Stimulated activated CD4-positive, alpha-beta T cell treated with anti-CD3 and anti-CD28 coated beads, Interleukin-1b, Interleukin-23, amount 100 ng/mL, for 24 hours (primary cell): ENCODE data around the gene MORC4.

Experiments
- DNase-seq, 4 experiments: peaks; one replicate each; pipeline ENCODE4 v3.0.0-alpha.2; 2020; ENCODE audit warnings: low read depth in 4 of 4, low spot score in 1 of 4

Gene MORC4

GRCh38 chrX:106952988-106953387, 47.0 kb downstream of the MORC4 start:
- no peak for DNase-seq

GRCh38 chrX:106952538-106952937, 47.5 kb downstream of the MORC4 start:
- no peak for DNase-seq

- DNase-seq, result no peak
These were observed 47.9 kb downstream of the MORC4 start for GRCh38 chrX:106952089-106952488.

GRCh38 chrX:106951230-106951629, 48.8 kb downstream of the MORC4 start:
- DNase-seq, result no peak

- no peak for DNase-seq
These were observed 49.6 kb downstream of the MORC4 start for GRCh38 chrX:106950381-106950780.

- no peak for DNase-seq
These were observed 50.6 kb downstream of the MORC4 start for GRCh38 chrX:106949366-106949765.

- DNase-seq, result no peak
These were observed 51.4 kb downstream of the MORC4 start for GRCh38 chrX:106948641-106949040.

- DNase-seq, result no peak
These were observed 53.5 kb downstream of the MORC4 start for GRCh38 chrX:106946464-106946863.

- no peak for DNase-seq
These were observed 59.9 kb downstream of the MORC4 start for GRCh38 chrX:106940068-106940467.

GRCh38 chrX:106939566-106939965, 60.4 kb downstream of the MORC4 start:
- DNase-seq, result no peak

- no peak for DNase-seq
These were observed 63.8 kb downstream of the MORC4 start for GRCh38 chrX:106936246-106936645.

GRCh38 chrX:106935175-106935574, 64.8 kb downstream of the MORC4 start:
- DNase-seq, result no peak

GRCh38 chrX:106933538-106933961, 66.5 kb downstream of the MORC4 start:
- no peak for DNase-seq

GRCh38 chrX:106932960-106933537, 67.0 kb downstream of the MORC4 start:
- DNase-seq, result no peak

GRCh38 chrX:106932492-106932923, 67.5 kb downstream of the MORC4 start:
- DNase-seq, result no peak

- no peak for DNase-seq
These were observed 68.1 kb downstream of the MORC4 start for GRCh38 chrX:106931831-106932491.

GRCh38 chrX:106928227-106928626, 71.8 kb downstream of the MORC4 start:
- no peak for DNase-seq

GRCh38 chrX:106927700-106928099, 72.3 kb downstream of the MORC4 start:
- DNase-seq, result no peak

GRCh38 chrX:106927023-106927422, 73.0 kb downstream of the MORC4 start:
- DNase-seq, result no peak

- DNase-seq, result no peak
These were observed 78.4 kb downstream of the MORC4 start for GRCh38 chrX:106921637-106922036.

- DNase-seq, result no peak
These were observed 80.0 kb downstream of the MORC4 start, which contains the start of gene CLDN2 for GRCh38 chrX:106919932-106920452. Gene CLDN2, plus strand, starts transcription at chrX:106920402. Its CDS starts 7,827 bp downstream, at chrX:106928229.

- DNase-seq, result no peak
These were observed 82.0 kb downstream of the MORC4 start for GRCh38 chrX:106917830-106918500.
